T-helper 2 cell treated with Interferon-gamma antibody and Interleukin-4, amounts not matched to agents 5 μg/mL and 100 μg/mL, for 36 hours (primary cell): ENCODE measurements around the gene MAP4K3.
A peak's percentile ranks its signal among the peaks of the same experiment; 100 is the strongest.

ENCODE experiments used
- DNase-seq: peaks from one replicate; pipeline ENCODE4 v3.0.0; 2021; ENCODE audit warnings: low spot score
- H3K27ac Mint-ChIP-seq: one replicate; pipeline ENCODE4 v1.8.0; 2021; ENCODE audit warnings: mild to moderate bottlenecking, mixed read lengths
- H3K27me3 Mint-ChIP-seq: one replicate; pipeline ENCODE4 v1.8.0; 2021; ENCODE audit warnings: low read depth, mixed read lengths
- H3K36me3 Mint-ChIP-seq: one replicate; pipeline ENCODE4 v1.8.0; 2021; ENCODE audit warnings: low read depth, mixed read lengths
- H3K4me1 Mint-ChIP-seq: one replicate; pipeline ENCODE4 v1.8.0; 2021; ENCODE audit warnings: low read depth, mixed read lengths
- H3K4me3 Mint-ChIP-seq: one replicate; pipeline ENCODE4 v1.8.0; 2022; ENCODE audit warnings: mild to moderate bottlenecking, moderate library complexity, mixed read lengths
- H3K9me3 Mint-ChIP-seq: one replicate; pipeline ENCODE4 v1.8.0; 2021; ENCODE audit warnings: mixed read lengths

The MAP4K3 gene

DNA sequence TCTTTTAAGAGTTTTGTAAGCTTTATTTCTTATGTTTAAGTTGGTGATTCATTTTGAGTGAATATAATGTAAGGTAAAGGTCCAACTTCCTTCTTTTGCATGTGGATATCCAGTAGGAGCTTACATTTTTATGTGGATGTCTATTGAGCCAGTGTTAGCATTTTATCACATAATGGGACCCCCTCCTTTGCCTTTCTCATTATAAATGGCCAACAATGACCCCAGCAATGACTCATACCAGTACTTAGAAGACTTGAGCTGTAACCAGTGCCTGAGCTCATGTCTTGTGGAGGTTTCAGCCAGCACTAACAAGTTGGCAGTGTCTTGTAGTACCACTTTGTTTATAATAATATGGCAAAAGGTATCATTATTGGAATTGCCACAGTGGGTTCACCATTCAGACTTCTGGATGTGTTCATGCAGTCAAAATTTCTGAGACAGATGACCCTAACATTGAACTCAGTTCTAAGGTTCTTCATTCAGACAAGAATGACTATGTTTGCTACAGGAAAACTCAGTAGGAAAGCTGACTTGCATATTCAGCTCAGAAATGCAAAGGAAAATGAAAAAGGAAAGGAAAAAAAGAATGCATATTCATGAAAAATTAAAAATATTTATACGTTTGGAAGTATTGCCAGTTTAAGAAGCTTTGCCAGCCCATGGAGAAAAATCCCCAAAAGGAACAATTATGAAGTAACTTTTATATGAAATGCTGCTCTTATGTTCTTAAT is 234.3 kb downstream of the MAP4K3 start:
- H3K9me3 Mint-ChIP-seq: peaks cover 32% of the 10 kb centered on the region
- peaks cover 36% of the 10 kb centered on the region for H3K4me1 Mint-ChIP-seq
- peak overlapping the region; percentile 72 for H3K27ac Mint-ChIP-seq
- peaks cover 3% of the 10 kb centered on the region for H3K27me3 Mint-ChIP-seq
- no peak overlapping the region for H3K4me3 Mint-ChIP-seq
- H3K36me3 Mint-ChIP-seq: peaks cover 35% of the 10 kb centered on the region
- DNase-seq: no peak
